GM19452 (cell line): ENCODE results near the gene HYAL2.

Source experiments
- ATAC-seq: cut with Tn5 transposase; IDR thresholded peaks from one replicate; pipeline ENCODE4 v1.9.1; 2021; ENCODE audit not compliant: unreplicated experiment

The HYAL2 gene

DNA sequence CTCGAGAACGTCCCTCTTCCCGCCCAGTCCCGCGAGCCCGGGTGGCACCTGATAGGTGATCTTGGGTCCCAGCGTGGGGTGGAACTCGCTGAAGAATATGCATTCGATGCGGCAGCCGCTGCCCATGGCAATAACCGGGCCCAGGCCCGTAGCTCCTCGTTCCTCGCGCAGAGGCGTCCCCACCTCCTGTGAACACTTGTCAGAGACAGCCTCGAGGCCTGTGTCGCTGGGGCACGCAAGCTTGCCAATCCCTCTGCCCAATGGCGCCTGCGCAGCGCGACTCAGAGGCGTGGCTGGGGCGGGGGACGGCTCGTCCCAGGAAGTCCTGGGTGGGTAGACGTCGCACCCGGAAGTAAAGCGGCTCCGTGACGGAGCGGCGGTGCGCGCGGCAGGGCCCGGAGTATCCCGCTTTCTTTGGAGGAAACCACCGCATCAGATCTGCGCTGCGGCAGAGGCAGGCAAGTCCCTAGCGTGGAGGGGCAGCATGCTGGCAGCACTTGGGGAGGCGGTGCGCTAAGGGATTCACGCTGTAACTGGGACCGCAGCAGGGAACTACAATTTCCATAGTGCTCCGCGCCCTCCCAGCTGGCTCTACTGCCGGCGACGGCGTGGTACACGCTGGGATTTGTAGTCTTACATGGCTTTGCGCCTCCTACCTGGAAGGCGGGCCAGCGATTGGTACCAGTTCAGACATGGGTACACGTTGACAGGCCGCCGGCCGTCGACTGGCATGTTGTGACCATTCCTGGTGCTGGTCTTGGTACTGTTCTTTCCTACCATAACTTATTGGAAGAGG, 28.2 kb upstream of the HYAL2 start, which contains the start of the genes CYB561D2 and NPRL2:
Gene CYB561D2 (plus strand): TSS at position 336 of the 796 bp plus-strand sequence. CDS start 572 bp downstream, outside the sequence.
Gene NPRL2 (minus strand): TSS at position 249 of the 796 bp plus-strand sequence. CDS start 123 bp downstream, at position 126.
- peak; percentile 82 for ATAC-seq

DNA sequence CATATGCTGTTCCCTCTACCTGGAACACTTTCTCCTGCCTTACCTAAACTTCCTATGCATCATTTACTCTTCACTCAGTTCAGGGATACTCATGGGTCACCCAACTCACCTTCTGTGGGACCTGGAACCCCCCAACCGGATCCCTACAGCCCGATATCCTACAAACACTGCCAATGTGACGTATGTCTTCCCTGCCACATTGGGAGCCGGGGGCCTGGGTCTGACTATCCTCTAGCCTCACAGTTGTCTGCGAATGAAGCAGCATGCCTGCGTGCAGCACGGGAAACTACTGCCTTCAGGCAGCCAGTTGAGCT, 27.6 kb upstream of the HYAL2 start:
- no peak for ATAC-seq

DNA sequence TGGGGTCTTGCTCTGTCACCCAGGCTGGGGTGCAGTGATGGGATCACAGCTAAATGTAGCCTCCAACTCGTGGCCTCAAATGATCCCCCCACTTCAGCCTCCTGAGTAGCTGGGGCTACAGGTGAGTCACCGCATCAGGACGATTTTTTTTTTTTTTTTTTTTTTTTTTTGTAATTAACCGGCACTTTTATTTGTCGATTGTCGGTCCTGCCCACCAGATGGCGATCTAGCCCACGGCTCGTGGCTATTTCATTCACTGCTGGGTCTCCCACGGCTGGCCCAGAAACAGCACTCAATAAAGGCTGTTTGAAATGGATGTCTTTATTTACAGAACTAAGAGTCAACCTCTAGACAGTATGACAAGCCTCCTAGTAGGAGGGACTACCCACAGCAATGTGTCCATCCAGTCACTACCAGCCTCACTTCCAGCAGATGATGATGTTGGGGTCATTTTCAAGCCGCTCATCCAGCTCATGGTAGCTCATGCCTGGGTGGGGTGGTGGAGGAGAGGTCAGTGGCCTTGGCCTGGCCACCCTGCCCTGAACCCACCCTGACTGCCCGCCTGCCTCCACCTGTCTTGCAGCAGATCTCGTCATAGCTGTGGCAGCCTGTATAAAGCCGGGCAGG, 24.8 kb upstream of the HYAL2 start:
- no peak for ATAC-seq

GRCh38 chr3:50345586-50346234, 23.2 kb upstream of the HYAL2 start, which contains the start of gene ZMYND10:
Gene ZMYND10 (minus strand): TSS chr3:50345732. CDS start chr3:50345579, 153 bp downstream.
- no peak for ATAC-seq

DNA sequence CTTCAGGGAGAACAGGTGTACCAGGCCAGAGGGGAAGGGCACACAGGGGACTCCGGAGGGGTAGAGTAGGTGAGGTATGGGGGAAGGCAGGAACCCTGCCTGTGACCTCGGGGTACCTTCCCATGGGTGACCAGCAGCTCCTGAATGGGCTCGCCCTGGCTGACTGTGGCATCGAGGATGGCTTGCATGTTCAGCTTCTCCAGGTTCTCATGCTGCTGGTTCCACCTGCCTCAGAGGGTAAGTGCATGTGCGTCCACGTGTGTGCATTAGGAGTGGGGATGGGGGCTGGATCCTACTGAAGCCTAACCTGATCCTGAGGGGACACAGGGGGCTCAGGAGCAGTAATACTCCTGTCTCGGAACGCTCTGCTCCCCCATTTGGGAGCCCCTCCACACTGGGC, 22.5 kb upstream of the HYAL2 start:
- ATAC-seq = no peak

DNA sequence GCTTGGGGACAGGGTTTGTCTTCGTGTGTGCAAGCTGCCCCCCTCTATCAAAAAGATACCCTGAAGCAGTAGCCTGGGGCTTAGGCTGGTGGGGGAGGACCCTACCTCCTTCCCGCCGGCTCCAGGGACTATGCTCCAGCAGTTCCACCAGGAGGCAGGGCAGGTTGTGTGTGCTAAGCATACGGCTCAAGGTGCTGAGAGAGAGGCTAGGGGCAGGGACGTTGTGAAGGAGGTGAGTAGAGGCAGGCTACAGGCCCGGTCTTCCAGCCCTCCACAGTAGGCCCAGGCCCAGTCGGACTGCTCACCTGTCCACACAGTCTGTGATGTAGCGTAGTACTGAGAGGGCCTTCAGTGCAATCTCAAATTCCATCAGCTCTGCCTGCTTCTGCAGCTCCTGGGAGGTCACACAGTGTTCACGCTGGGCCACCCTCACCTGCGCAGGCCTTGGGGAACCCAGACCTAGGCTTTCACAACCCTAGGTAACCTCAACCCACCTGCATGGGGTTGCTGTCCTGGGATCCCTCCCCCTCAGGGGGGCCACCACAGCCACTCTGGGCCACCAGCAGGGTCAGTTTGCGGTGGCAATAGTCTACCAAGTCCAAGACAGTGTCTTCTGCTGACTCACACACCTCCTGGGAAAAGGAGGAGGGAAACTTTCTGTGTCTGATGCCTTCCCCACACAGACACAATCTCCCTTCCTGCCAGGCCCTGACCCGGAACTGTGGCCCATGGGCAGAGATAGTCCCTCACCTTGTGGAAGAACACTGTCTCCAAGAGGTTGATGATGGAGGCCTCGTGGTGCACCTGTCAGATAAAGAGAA, 20.5 kb upstream of the HYAL2 start:
- no peak for ATAC-seq

GRCh38 chr3:50341996-50342650, 19.6 kb upstream of the HYAL2 start:
- ATAC-seq = no peak

- no peak for ATAC-seq
Measured at GRCh38 chr3:50341537-50341936, 19.0 kb upstream of the HYAL2 start.

- ATAC-seq = no peak
Measured at GRCh38 chr3:50340448-50341329, 18.1 kb upstream of the HYAL2 start, which contains the start of gene RASSF1. Gene RASSF1 (minus strand): TSS chr3:50340836. CDS start chr3:50340805, 31 bp downstream.

- no peak for ATAC-seq
Measured at GRCh38 chr3:50340147-50340447, 17.6 kb upstream of the HYAL2 start.

- ATAC-seq = no peak
Measured at GRCh38 chr3:50339485-50340146, 17.1 kb upstream of the HYAL2 start.

DNA sequence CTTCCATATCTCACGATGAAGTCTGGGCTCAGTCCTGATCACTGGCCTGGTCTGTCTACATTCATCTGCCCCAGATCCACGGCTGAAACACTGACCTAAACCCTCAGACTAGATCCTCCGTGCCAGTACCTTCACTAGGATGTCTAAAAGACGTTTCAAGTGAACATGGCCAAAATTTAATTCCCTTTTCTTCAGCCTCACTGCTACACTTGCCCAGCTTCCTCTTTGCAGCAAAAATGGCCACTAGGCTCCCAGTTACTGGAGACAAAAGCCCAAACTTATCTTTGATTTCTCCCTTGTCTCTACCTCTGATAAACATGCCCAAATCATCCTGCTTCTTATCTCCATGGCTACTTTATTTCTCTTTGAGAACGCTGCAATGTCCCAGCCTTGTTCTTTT, 16.4 kb upstream of the HYAL2 start:
- no peak for ATAC-seq

DNA sequence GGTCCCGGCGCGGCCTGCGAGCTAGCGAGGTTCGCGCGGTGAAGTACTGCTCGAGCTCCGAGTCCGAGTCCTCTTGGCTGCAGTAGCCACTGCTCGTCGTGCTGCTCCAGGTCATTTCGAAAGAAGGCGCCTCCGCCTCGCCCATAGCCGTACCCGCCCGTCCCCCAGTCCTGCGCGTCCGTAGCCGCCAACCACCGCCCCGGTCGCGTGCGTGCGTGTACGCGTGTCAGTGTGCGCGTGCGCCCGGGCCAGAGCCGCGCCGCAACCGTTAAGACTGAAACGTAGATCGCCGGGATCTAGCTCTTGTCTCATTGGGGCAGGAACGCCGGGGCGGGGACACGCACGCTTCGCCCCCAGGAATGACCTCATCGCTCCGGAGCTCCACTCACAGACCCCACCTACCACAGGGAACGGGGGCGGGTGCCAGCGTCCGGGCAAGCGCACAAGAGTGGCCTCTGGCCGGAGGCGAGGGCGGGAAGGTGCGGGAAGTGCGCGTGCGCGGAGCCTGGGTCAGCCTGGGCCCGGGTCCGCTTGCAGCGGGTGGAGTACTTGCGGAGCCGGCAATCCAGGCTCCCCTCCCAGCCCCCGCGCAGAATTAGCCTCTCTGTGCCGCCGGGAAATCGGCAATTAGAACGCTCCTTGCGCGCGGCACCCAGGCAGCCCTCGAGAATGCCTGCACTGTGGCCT, 14.8 kb upstream of the HYAL2 start:
- ATAC-seq = peak; percentile 68

- ATAC-seq = peak; percentile 38
Measured at GRCh38 chr3:50336452-50337174, 14.1 kb upstream of the HYAL2 start.

GRCh38 chr3:50334339-50335075, 12.0 kb upstream of the HYAL2 start:
- ATAC-seq = no peak

DNA sequence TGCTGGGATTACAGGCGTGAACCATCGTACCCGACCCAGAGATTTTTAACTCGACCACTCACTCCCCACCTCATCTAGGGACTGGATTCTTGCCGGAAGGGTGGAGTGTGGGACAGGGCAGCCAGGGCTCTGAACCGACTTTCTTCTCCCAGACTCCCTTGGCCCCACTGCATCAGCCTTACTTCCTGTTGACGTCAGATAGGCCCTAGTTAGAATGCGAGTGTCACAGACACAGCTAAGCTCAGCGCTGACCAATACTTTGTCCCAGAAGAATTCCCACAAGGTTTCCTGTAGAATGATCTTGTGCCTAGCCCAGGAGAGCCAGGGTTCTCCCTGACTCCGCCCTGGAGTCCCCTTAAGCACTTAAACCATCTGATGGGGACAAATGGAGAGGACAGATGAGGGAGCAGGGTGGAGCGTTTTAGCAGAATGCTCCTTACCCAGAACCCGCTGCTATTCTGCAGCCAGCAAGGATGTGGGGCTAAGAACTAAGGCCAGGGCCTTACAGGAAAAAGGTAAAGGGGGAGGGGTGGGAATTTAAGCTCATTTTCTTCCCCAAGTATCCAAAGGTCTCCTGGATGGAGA, 11.3 kb upstream of the HYAL2 start:
- no peak for ATAC-seq
